Muscle of leg (tissue), 11 donors: ENCODE results near the gene MCF2L. TPM values are rescaled to one million over a fixed set of nuclear protein-coding genes. Genes with fewer than 3 reads are reported as not detected.

Experiments used
- DNase-seq: peaks from one replicate; pipeline ENCODE4 v3.0.0; 2013
- H3K27ac ChIP-seq: one replicate; pipeline ENCODE4 v1.5.1; 2013; ENCODE audit warnings: mild to moderate bottlenecking, low read length, control low read depth
- H3K27me3 ChIP-seq: one replicate; pipeline ENCODE4 v1.6.1; 2013; ENCODE audit warnings: low read length; ENCODE audit not compliant: control insufficient read depth, insufficient read depth
- H3K36me3 ChIP-seq: one replicate; pipeline ENCODE4 v1.6.1; 2013; ENCODE audit warnings: low read length; ENCODE audit not compliant: control insufficient read depth, insufficient read depth
- H3K4me1 ChIP-seq: one replicate; pipeline ENCODE4 v1.6.1; 2013; ENCODE audit warnings: low read length; ENCODE audit not compliant: control insufficient read depth, insufficient read depth
- H3K4me3 ChIP-seq: one replicate; pipeline ENCODE4 v1.5.1; 2013; ENCODE audit warnings: low read length, control low read depth
- H3K9me3 ChIP-seq: replicated peaks from 2 replicates; pipeline ENCODE4 v1.6.1; 2013; ENCODE audit warnings: low read depth, low read length; ENCODE audit not compliant: control insufficient read depth
- WGBS: methylation state at CpG from one replicate; pipeline ENCODE4 v1.1.5; 2013; ENCODE audit warnings: missing lambda C conversion rate; ENCODE audit not compliant: insufficient coverage; 5-methylcytosine and 5-hydroxymethylcytosine counted together
- polyA plus RNA-seq, 8 donors: library from polyadenylated mRNA; unstranded; fragments of 120-200 nt; gene quantifications; one replicate each; pipeline versions ENCODE4 v1.2.1 to v1.2.3, GENCODE V29; 2013; ENCODE audit warnings: inconsistent platforms in 1 of 8, low replicate concordance in 1 of 8; ENCODE audit not compliant: insufficient read length in 8 of 8, insufficient read depth in 1 of 8
- total RNA-seq: library from RNA; stranded (reverse); fragments of 120-200 nt; gene quantifications from one replicate; pipeline ENCODE4 v1.2.4, GENCODE V29; 2013

The MCF2L gene
- total and polyA plus RNA-seq, 9 donors, result 15.9 to 27.6 (median 20.1) TPM

GRCh38 chr13:113043001-113043630 lies 74.1 kb downstream of the MCF2L start:
- no peak for DNase-seq
- no peak overlapping the region for H3K27ac ChIP-seq
- peaks cover 2% of the 10 kb centered on the region for H3K36me3 ChIP-seq
- no peak overlapping the region for H3K4me3 ChIP-seq
- 79% methylated on average over 18 of the region's 20 CpGs for WGBS
- H3K9me3 ChIP-seq, result no peaks in the 10 kb centered on the region
- no peaks in the 10 kb centered on the region for H3K27me3 ChIP-seq
- peaks cover 45% of the 10 kb centered on the region for H3K4me1 ChIP-seq

DNA sequence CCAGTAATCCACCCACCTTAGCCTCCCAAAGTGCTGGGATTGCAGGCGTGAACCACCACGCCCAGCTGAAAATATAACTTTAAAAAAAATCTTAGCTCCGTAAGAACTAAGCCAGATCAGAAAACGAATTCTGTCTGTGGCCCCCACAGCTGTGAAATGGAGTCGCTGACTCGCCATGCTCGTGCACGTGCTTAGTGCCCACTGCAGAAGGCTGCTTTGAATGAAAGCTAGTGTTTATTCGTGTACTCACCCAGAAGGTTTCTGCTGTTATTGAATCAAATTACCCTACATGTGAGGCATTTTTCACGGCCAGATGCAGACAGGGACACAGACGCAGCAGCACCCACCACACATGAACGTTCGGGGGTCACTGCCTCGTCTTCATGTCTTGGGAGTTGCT lies 74.9 kb downstream of the MCF2L start:
- DNase-seq, result no peak
- H3K27ac ChIP-seq, result no peak overlapping the region
- whole genome bisulfite sequencing, result 73% methylated on average over 6 of the region's 14 CpGs
- no peaks in the 10 kb centered on the region for H3K9me3 ChIP-seq
- peaks cover 2% of the 10 kb centered on the region for H3K36me3 ChIP-seq
- H3K4me1 ChIP-seq, result peaks cover 45% of the 10 kb centered on the region
- no peak overlapping the region for H3K4me3 ChIP-seq
- H3K27me3 ChIP-seq, result no peaks in the 10 kb centered on the region

- Histone ChIP-seq H3K27me3 (no peaks in the 10 kb centered on the region), H3K4me3 (no peak overlapping the region), H3K36me3 (peaks cover 2% of the 10 kb centered on the region), H3K27ac (peak overlapping the region; percentile 20), H3K4me1 (peaks cover 49% of the 10 kb centered on the region), H3K9me3 (no peaks in the 10 kb centered on the region)
- peak; percentile 54 for DNase-seq
- WGBS, result 75% methylated on average over 25 of the region's 27 CpGs
Observed at GRCh38 chr13:113044391-113045114, 75.5 kb downstream of the MCF2L start.

DNA sequence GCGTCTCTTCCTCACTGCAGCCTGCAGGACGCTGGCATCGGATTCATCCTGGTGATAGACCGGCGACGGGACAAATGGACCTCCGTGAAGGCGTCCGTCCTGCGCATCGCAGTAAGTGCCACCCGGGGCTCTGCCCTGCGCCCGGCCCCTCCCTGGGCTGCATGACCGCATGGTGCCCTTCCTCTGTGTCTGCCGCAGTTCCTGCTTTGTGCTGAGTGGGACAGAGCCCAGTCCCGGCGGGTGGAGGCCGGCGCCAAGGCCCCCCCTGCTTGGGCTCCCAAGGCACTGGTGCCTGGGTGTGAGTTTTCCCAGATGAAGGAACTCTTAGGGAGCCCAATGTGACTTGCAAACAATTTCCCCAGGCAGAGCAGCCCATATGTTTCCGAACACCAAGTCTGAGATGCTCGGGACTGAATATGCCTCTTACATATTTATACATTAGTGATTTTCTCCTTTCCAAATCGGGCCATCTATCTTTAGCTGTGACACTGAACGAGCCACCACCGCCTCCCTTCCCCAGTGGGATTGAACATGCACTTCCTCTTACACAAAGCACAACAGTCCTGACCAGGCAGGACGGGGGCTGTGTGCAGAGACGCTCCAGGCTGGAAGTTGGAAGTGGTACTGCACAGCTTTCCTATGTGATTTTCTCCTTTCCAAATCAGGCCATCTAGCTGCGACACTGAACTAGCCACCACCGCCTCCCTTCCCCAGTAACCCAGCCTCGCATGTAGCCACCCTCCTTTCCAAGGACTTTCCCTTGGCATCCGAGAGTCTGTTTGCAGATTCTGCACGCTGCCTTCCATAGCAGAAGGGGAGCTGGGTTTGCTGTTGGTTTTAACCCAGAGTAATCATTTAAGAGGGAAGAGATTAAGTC lies 76.5 kb downstream of the MCF2L start:
- Histone ChIP-seq H3K4me3 (no peak overlapping the region), H3K36me3 (peaks cover 2% of the 10 kb centered on the region), H3K4me1 (peaks cover 52% of the 10 kb centered on the region), H3K9me3 (no peaks in the 10 kb centered on the region), H3K27ac (no peak overlapping the region), H3K27me3 (no peaks in the 10 kb centered on the region)
- 72% methylated on average over 26 of the region's 32 CpGs for WGBS
- no peak for DNase-seq

DNA sequence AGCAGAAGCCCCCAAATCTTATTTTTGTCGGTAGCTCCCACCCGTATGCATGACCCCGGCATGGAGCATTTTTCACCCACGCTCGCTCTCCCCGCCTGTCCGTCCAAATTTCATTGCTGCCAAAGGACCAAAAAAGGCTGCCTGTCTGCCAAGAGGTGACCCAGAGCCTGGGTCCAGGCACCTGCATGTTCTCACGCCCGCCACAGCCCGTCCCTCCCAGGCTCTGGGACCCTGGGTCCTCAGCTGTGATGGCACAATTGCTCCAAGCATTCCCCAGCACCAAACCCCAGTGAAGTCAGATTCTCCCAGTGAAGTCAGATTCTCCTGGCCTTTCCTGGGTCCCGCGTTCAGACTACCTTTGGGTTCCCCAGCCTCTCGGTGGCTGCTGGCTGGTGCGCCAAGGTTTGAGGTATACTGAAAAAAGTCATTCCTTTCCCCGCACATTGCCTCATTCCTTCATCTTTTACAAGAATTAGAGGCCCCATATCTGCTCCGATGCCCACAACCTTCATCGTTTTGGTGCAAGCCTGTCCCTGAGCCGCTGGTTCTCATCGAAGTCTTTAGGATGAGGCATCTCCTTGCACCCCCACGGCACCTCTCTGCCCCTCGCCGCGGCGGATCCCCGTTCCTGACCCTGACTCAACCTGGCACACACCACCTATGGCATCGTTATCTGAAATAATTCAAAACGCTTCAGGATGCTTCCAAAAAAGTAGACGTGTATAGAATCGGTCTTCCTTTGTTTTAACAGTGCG lies 77.3 kb downstream of the MCF2L start:
- WGBS, result 93% methylated on average over 30 of the region's 30 CpGs
- peaks cover 2% of the 10 kb centered on the region for H3K36me3 ChIP-seq
- no peak overlapping the region for H3K4me3 ChIP-seq
- peaks cover 48% of the 10 kb centered on the region for H3K4me1 ChIP-seq
- peaks cover 6% of the 10 kb centered on the region for H3K27me3 ChIP-seq
- DNase-seq, result no peak
- H3K27ac ChIP-seq, result no peak overlapping the region
- H3K9me3 ChIP-seq, result no peaks in the 10 kb centered on the region

DNA sequence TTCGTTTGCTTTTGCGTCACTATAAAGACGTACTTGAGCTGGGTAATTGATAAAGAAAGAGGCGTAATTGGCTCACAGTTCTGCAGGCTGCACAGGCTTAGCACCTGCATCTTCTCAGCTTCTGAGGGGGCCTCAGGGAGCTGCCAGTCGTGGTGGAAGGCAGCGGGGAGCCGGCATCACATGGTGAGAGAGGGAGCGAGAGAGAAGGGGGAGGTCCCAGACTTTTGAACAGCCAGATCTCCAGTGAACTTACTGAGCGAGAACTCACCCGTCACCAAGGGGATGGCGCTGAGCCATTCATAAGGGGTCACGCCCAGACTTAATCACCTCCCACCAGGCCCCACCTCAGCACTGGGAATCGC lies 77.8 kb downstream of the MCF2L start:
- Histone ChIP-seq H3K27ac (no peak overlapping the region), H3K9me3 (no peaks in the 10 kb centered on the region), H3K4me3 (no peak overlapping the region), H3K4me1 (peaks cover 43% of the 10 kb centered on the region), H3K36me3 (peaks cover 2% of the 10 kb centered on the region), H3K27me3 (peaks cover 9% of the 10 kb centered on the region)
- no peak for DNase-seq
- WGBS, result 78% methylated on average over 8 of the region's 13 CpGs

GRCh38 chr13:113047587-113047986 lies 78.6 kb downstream of the MCF2L start:
- DNase-seq, result no peak
- Histone ChIP-seq H3K4me3 (no peak overlapping the region), H3K9me3 (no peaks in the 10 kb centered on the region), H3K27me3 (peaks cover 9% of the 10 kb centered on the region), H3K36me3 (peaks cover 2% of the 10 kb centered on the region), H3K27ac (no peak overlapping the region), H3K4me1 (peaks cover 36% of the 10 kb centered on the region)
- 87% methylated on average over 31 of the region's 31 CpGs for WGBS

- Histone ChIP-seq H3K27me3 (peaks cover 9% of the 10 kb centered on the region), H3K4me1 (peaks cover 30% of the 10 kb centered on the region), H3K27ac (no peak overlapping the region), H3K9me3 (no peaks in the 10 kb centered on the region), H3K4me3 (no peak overlapping the region), H3K36me3 (peaks cover 2% of the 10 kb centered on the region)
- no peak for DNase-seq
- WGBS, result 68% methylated on average over 5 of the region's 7 CpGs
Observed at GRCh38 chr13:113048766-113049165, 79.8 kb downstream of the MCF2L start.

- Histone ChIP-seq H3K27ac (no peak overlapping the region), H3K4me3 (no peak overlapping the region), H3K36me3 (peaks cover 2% of the 10 kb centered on the region), H3K4me1 (peaks cover 25% of the 10 kb centered on the region), H3K9me3 (no peaks in the 10 kb centered on the region), H3K27me3 (peaks cover 9% of the 10 kb centered on the region)
- WGBS, result 55% methylated on average over 13 of the region's 13 CpGs
- DNase-seq, result peak; percentile 85
Observed at GRCh38 chr13:113049521-113049941, 80.5 kb downstream of the MCF2L start.
